HUES64 (cell line): ENCODE measurements around the gene PMFBP1.
A peak's percentile ranks its signal among the peaks of the same experiment; 100 is the strongest.

Experiments used
- H3K27ac ChIP-seq: 2 replicates; pipeline ENCODE4 v1.7.0; 2013; ENCODE audit warnings: low read depth, low read length, inconsistent platforms
- H3K27me3 ChIP-seq: 2 replicates; pipeline ENCODE4 v1.6.1; 2013; ENCODE audit warnings: mild to moderate bottlenecking, low read length; ENCODE audit not compliant: insufficient read depth
- H3K36me3 ChIP-seq: 2 replicates; pipeline ENCODE4 v1.6.1; 2013; ENCODE audit warnings: mild to moderate bottlenecking, low read length; ENCODE audit not compliant: insufficient read depth
- H3K4me1 ChIP-seq: 2 replicates; pipeline ENCODE4 v1.6.1; 2013; ENCODE audit warnings: mild to moderate bottlenecking, low read length, moderate library complexity; ENCODE audit not compliant: insufficient read depth
- H3K4me3 ChIP-seq: 2 replicates; pipeline ENCODE4 v1.5.1; 2013; ENCODE audit warnings: mild to moderate bottlenecking, low read length, moderate library complexity
- H3K9ac ChIP-seq: 2 replicates; pipeline ENCODE4 v1.6.1; 2013; ENCODE audit warnings: mild to moderate bottlenecking, low read depth, low read length
- H3K9me3 ChIP-seq: 2 replicates; pipeline ENCODE4 v1.6.1; 2013; ENCODE audit warnings: low read depth, low read length; ENCODE audit not compliant: insufficient read depth
- WGBS: fragments of 150-250, 120-280 bp; methylation state at CpG from one replicate; pipeline ENCODE4 v1.1.7; 2013; ENCODE audit warnings: missing lambda C conversion rate; 5-methylcytosine and 5-hydroxymethylcytosine counted together

Gene PMFBP1

DNA sequence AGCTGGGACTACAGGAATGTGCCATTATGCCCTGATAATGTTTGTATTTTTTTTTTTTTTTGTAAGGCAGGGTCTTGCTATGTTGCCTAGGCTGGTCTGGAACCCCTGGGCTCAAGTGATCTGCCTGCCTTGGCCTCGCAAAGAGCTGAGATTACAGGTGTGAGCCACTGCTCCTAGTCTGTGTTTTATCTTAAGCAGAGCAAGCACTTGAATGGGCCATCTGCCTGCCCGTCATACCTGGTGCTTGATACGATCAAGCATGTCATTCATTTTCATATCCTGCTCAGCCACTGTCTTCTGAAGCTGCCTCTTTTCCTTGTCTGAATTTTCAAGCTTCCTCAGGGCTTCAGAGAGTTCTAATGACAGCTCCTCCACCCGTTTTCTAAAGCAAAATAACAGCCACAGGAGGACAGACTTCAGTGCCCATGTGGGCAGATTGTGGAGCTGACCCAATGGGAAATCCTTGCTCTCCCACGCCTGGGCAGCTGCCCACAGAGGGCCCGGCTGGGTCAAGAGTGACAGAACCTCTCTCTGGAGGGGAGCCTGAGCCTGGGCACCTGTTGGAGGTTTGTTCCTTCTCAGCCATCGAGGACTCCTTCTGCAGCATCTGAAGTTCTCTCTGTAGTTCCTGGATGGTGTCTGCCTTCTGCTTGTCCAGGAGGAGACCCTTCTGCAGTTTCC, 41.8 kb downstream of the PMFBP1 start:
- no peaks in the 10 kb centered on the region for H3K27me3 ChIP-seq
- no peaks in the 10 kb centered on the region for H3K9me3 ChIP-seq
- H3K9ac ChIP-seq = no peak overlapping the region
- H3K4me1 ChIP-seq = peaks cover 5% of the 10 kb centered on the region
- WGBS = 83% methylated on average over 7 of the region's 7 CpGs
- no peak overlapping the region for H3K27ac ChIP-seq
- no peak overlapping the region for H3K4me3 ChIP-seq
- H3K36me3 ChIP-seq = no peaks in the 10 kb centered on the region

- no peak overlapping the region for H3K4me3 ChIP-seq
- no peak overlapping the region for H3K9ac ChIP-seq
- H3K36me3 ChIP-seq = no peaks in the 10 kb centered on the region
- no peak overlapping the region for H3K27ac ChIP-seq
- no peaks in the 10 kb centered on the region for H3K9me3 ChIP-seq
- H3K27me3 ChIP-seq = no peaks in the 10 kb centered on the region
- 30% methylated on average over 9 of the region's 9 CpGs for WGBS
- H3K4me1 ChIP-seq = peaks cover 7% of the 10 kb centered on the region
Measured at GRCh38 chr16:72128701-72129100, 43.3 kb downstream of the PMFBP1 start.

DNA sequence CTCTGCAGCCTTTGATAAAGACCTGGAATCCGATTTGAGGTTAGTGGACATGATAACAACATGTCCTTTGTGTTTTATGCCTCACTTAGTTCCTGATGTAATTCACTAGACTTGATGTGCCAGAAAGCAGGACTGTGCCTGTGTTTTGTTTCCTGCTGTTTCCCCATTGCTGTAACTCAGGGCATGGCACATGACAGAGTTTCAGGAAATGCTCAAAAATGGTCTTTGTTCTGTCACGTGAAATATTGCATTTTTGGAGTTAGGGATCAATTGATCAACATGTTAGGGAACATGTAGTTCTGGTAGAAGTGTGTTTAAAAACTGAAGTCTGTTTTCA, 45.6 kb downstream of the PMFBP1 start:
- H3K27me3 ChIP-seq = no peaks in the 10 kb centered on the region
- H3K36me3 ChIP-seq = no peaks in the 10 kb centered on the region
- 85% methylated on average over 2 of the region's 2 CpGs for WGBS
- no peak overlapping the region for H3K4me3 ChIP-seq
- H3K27ac ChIP-seq = no peak overlapping the region
- no peaks in the 10 kb centered on the region for H3K9me3 ChIP-seq
- no peak overlapping the region for H3K9ac ChIP-seq
- H3K4me1 ChIP-seq = peaks cover 7% of the 10 kb centered on the region

GRCh38 chr16:72125635-72126428, 46.1 kb downstream of the PMFBP1 start:
- H3K9me3 ChIP-seq = no peaks in the 10 kb centered on the region
- no peak overlapping the region for H3K27ac ChIP-seq
- 82% methylated on average over 9 of the region's 9 CpGs for WGBS
- no peak overlapping the region for H3K4me3 ChIP-seq
- H3K36me3 ChIP-seq = no peaks in the 10 kb centered on the region
- H3K27me3 ChIP-seq = no peaks in the 10 kb centered on the region
- peaks cover 7% of the 10 kb centered on the region for H3K4me1 ChIP-seq
- no peak overlapping the region for H3K9ac ChIP-seq

- H3K27ac ChIP-seq = peak overlapping the region; percentile 48; the same call in 1 of the 2 replicates
- 0 out of 2 replicates have a peak overlapping the region, but pooled peaks have one; percentile 34 for H3K9ac ChIP-seq
- WGBS = 42% methylated on average over 13 of the region's 13 CpGs
- H3K36me3 ChIP-seq = no peaks in the 10 kb centered on the region
- H3K9me3 ChIP-seq = no peaks in the 10 kb centered on the region
- H3K27me3 ChIP-seq = no peaks in the 10 kb centered on the region
- no peak overlapping the region for H3K4me3 ChIP-seq
- H3K4me1 ChIP-seq = peaks cover 7% of the 10 kb centered on the region
Measured at GRCh38 chr16:72124761-72125634, 47.0 kb downstream of the PMFBP1 start.

- H3K4me3 ChIP-seq = no peak overlapping the region
- H3K9me3 ChIP-seq = no peaks in the 10 kb centered on the region
- no peaks in the 10 kb centered on the region for H3K27me3 ChIP-seq
- H3K4me1 ChIP-seq = peaks cover 7% of the 10 kb centered on the region
- WGBS = 89% methylated on average over 3 of the region's 3 CpGs
- no peak overlapping the region for H3K9ac ChIP-seq
- H3K27ac ChIP-seq = no peak overlapping the region
- H3K36me3 ChIP-seq = no peaks in the 10 kb centered on the region
Measured at GRCh38 chr16:72124148-72124547, 47.8 kb downstream of the PMFBP1 start.

GRCh38 chr16:72123426-72123825, 48.5 kb downstream of the PMFBP1 start:
- H3K4me3 ChIP-seq = no peak overlapping the region
- no peak overlapping the region for H3K9ac ChIP-seq
- no peaks in the 10 kb centered on the region for H3K9me3 ChIP-seq
- 85% methylated on average over 8 of the region's 8 CpGs for WGBS
- H3K36me3 ChIP-seq = no peaks in the 10 kb centered on the region
- peaks cover 7% of the 10 kb centered on the region for H3K4me1 ChIP-seq
- H3K27me3 ChIP-seq = no peaks in the 10 kb centered on the region
- H3K27ac ChIP-seq = no peak overlapping the region

DNA sequence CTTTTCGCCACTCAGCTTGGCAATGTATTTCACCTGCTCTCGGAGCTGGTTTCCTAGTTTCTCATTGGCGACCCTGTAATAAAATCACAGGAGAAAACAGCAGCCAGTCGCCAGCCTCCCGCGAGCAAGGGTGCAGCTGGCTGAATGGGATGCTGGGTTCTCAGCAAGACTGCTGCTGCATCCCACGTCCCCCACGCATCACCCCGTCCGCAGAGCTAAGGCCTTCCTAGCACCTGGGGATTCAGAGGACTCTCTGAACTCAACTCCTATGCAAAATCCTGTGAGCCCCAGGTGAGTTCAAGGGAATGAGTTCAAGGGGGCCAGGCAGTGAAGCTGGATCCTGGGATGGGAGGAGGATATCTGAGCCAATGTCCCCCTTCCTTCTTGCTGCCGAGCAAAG, 49.0 kb downstream of the PMFBP1 start:
- Histone ChIP-seq H3K4me3 (no peak overlapping the region), H3K27ac (no peak overlapping the region), H3K27me3 (no peaks in the 10 kb centered on the region), H3K9me3 (no peaks in the 10 kb centered on the region), H3K4me1 (peaks cover 7% of the 10 kb centered on the region), H3K36me3 (no peaks in the 10 kb centered on the region), H3K9ac (no peak overlapping the region)
- 82% methylated on average over 11 of the region's 11 CpGs for WGBS

DNA sequence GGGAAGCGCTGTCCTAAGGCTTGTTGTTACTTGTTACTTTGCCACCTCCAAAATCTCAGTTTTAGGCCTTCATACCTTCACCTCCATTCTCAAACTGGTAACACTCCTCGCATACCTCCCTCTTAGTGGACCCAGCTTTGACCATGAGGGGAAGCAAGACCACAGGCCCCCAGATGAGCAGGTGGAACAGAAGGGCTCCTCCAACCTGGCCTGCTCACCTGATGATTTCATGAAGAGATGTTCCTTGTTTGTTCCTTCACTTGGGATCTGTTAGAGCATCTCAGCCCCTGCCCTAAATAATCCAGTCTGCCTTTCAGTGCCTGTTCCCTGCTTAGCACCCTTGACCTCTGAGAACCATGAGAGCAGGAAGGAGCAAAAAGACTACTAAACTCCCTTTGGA, 49.6 kb downstream of the PMFBP1 start:
- H3K4me1 ChIP-seq = peaks cover 7% of the 10 kb centered on the region
- 93% methylated on average over 2 of the region's 2 CpGs for WGBS
- H3K27me3 ChIP-seq = no peaks in the 10 kb centered on the region
- H3K27ac ChIP-seq = no peak overlapping the region
- no peak overlapping the region for H3K4me3 ChIP-seq
- H3K9me3 ChIP-seq = no peaks in the 10 kb centered on the region
- H3K9ac ChIP-seq = no peak overlapping the region
- H3K36me3 ChIP-seq = no peaks in the 10 kb centered on the region

DNA sequence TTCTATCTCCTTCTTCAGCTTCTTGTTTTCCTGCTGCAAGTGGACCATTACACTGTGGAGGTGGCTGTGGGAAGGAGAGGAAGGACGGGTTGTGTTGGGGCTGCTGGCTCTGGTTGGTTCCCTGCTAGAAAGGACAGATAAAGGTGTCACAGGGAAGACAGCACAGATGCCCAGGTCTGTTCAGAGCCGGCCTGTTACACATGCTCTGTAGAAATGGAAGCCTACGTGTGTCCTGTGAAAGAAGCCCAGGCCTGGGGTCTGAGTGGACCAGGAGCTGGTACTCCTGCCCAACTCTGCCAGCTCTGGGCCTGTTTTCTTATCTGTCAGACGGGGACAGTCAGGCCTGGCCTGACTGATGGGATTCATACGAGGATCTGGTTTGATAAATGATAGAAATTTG, 51.9 kb downstream of the PMFBP1 start:
- H3K9ac ChIP-seq = no peak overlapping the region
- no peaks in the 10 kb centered on the region for H3K9me3 ChIP-seq
- no peaks in the 10 kb centered on the region for H3K36me3 ChIP-seq
- WGBS = 92% methylated on average over 5 of the region's 5 CpGs
- no peaks in the 10 kb centered on the region for H3K27me3 ChIP-seq
- H3K4me3 ChIP-seq = no peak overlapping the region
- H3K4me1 ChIP-seq = peaks cover 1% of the 10 kb centered on the region
- no peak overlapping the region for H3K27ac ChIP-seq

- Histone ChIP-seq H3K36me3 (peaks cover 47% of the 10 kb centered on the region), H3K9me3 (no peaks in the 10 kb centered on the region), H3K4me1 (no peaks in the 10 kb centered on the region), H3K27ac (no peak overlapping the region), H3K27me3 (no peaks in the 10 kb centered on the region), H3K9ac (no peak overlapping the region), H3K4me3 (no peak overlapping the region)
Measured at GRCh38 chr16:72113616-72113945, 58.4 kb downstream of the PMFBP1 start.
